ENCODE results near the gene ARIH1. TPM values are rescaled to one million over a fixed set of nuclear protein-coding genes. Genes with fewer than 3 reads are reported as not detected.

The ARIH1 gene
- total and polyA plus RNA-seq, 2 donors (not counting 3 experiments of a cell fraction or from before 2014, with no cell fraction given) = 25.1 to 144 TPM

DNA sequence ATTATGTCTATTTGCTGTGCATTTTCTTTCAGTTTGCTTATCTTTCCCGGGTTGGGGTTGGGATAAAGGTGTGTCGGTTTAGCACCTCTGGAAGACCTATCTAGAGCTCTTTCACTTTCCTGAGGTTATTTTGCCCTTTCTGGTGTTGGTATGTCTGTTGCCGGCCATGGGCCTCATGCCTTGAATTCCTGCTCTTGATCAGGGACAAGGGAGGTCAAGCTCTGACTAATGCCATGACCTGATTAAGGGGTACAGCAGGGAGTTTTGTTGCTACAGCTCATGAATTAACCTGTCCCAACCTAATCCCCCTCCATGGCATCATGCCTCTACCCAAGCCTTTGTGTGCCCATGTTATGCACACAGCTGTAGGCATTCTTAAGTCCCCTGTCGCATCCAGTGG, 109.9 kb downstream of the ARIH1 start:
- ChIA-PET CTCF (interaction anchor here (0.6 to 4.5 kb wide), 3 partner anchors 16 to 271 kb away, joined by 3 to 31 read pairs (median 4); no protein-coding TSS in a partner anchor), POLR2A (no interaction called here)
- Histone ChIP-seq H3K9me3 (replicated peaks; ENCODE audit: control insufficient read depth, insufficient read depth, low read length) (no peaks in the 10 kb centered on the region), H3K27ac (ENCODE audit: insufficient read depth, low read depth, low read length) (no peak overlapping the region), H2AFZ (ENCODE audit: low read depth, low read length) (no peak overlapping the region), H3K4me3 (replicated peaks in 1 of 3; ENCODE audit: insufficient read depth in 1 of 3, low read depth in 1 of 3, low read length in 3 of 3) (no peak overlapping the region), H3K4me2 (ENCODE audit: insufficient read depth, low read length) (no peak overlapping the region), H3K9ac (replicated peaks; ENCODE audit: extremely low read depth, insufficient read depth, low read length) (no peak overlapping the region), H3K36me3 (ENCODE audit: control insufficient read depth in 2 of 2, extremely low read depth in 1 of 2, insufficient read depth in 2 of 2, low read length in 2 of 2) (peaks cover 14 to 16% of the 10 kb centered on the region in 2 experiments), H4K20me1 (replicated peaks; ENCODE audit: control insufficient read depth, extremely low read depth, insufficient read depth, low read length) (no peaks in the 10 kb centered on the region), H3K9me1 (replicated peaks; ENCODE audit: control insufficient read depth, extremely low read depth, insufficient read depth, low read length) (no peaks in the 10 kb centered on the region), H3K27me3 (ENCODE audit: control insufficient read depth in 2 of 2, insufficient read depth in 2 of 2, low read length in 2 of 2) (no peaks in the 10 kb centered on the region), H3K4me1 (ENCODE audit: control insufficient read depth, extremely low read depth, insufficient read depth, low read length) (no peaks in the 10 kb centered on the region), H3K79me2 (ENCODE audit: control insufficient read depth, insufficient read depth, low read length) (no peaks in the 10 kb centered on the region)
- BruUV-seq (replicated peaks) = no TSS peak
- no peak for TF ChIP-seq GATA2 (IDR thresholded peaks at IDR 0.05; ENCODE audit: insufficient read depth, insufficient read length, low read depth, low read length)
- no peak for DNase-seq (ENCODE audit: low read depth, low spot score)
- dilution Hi-C loops (cut with MboI; ENCODE audit: extremely low pct_ligation_motif_present, low sequenced_read_pairs) (no loop called here), intact Hi-C loops (cut with micrococcal nuclease) (no loop called here)
- FAIRE-seq = no peak

DNA sequence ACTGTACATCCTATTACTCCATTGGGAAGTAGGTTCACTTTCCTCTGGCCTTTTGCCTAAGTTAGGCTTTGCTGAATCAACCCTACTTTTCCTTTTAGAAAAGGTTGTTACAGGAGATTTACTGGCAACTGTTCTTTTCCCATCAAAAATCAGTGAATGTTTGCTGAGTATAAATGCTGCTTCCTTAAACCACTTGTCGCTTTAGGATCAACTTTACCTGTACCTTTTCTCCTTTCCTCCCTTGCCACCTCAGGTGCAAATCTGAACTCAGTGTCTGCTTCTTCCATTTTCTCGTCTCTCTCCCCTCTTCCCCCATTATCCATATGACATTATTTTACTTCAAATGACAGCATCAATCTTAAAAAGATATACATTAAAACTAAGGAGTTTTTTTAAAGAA, 110.9 kb downstream of the ARIH1 start:
- Histone ChIP-seq H3K27me3 (ENCODE audit: control insufficient read depth in 2 of 2, insufficient read depth in 2 of 2, low read length in 2 of 2) (no peaks in the 10 kb centered on the region), H3K4me2 (ENCODE audit: insufficient read depth, low read length) (no peak overlapping the region), H3K4me3 (replicated peaks in 1 of 3; ENCODE audit: insufficient read depth in 1 of 3, low read depth in 1 of 3, low read length in 3 of 3) (no peak overlapping the region), H3K9ac (replicated peaks; ENCODE audit: extremely low read depth, insufficient read depth, low read length) (no peak overlapping the region), H4K20me1 (replicated peaks; ENCODE audit: control insufficient read depth, extremely low read depth, insufficient read depth, low read length) (no peaks in the 10 kb centered on the region), H3K36me3 (ENCODE audit: control insufficient read depth in 2 of 2, extremely low read depth in 1 of 2, insufficient read depth in 2 of 2, low read length in 2 of 2) (peaks cover 14 to 16% of the 10 kb centered on the region in 2 experiments), H3K27ac (ENCODE audit: insufficient read depth, low read depth, low read length) (no peak overlapping the region), H3K79me2 (ENCODE audit: control insufficient read depth, insufficient read depth, low read length) (no peaks in the 10 kb centered on the region), H3K4me1 (ENCODE audit: control insufficient read depth, extremely low read depth, insufficient read depth, low read length) (no peaks in the 10 kb centered on the region), H2AFZ (ENCODE audit: low read depth, low read length) (no peak overlapping the region), H3K9me3 (replicated peaks; ENCODE audit: control insufficient read depth, insufficient read depth, low read length) (no peaks in the 10 kb centered on the region), H3K9me1 (replicated peaks; ENCODE audit: control insufficient read depth, extremely low read depth, insufficient read depth, low read length) (no peaks in the 10 kb centered on the region)
- ChIA-PET POLR2A (no interaction called here), CTCF (interaction anchor here (1.2 to 4.5 kb wide), 5 partner anchors 15 to 272 kb away, joined by 4 to 31 read pairs (median 9); partner anchors contain the start of gene ARIH1)
- dilution Hi-C loops (cut with MboI; ENCODE audit: extremely low pct_ligation_motif_present, low sequenced_read_pairs) (no loop called here), intact Hi-C loops (cut with micrococcal nuclease) (no loop called here)
- BruUV-seq (replicated peaks) = no TSS peak
- FAIRE-seq (no peak), DNase-seq (ENCODE audit: low read depth, low spot score) (no peak)
- no peak for TF ChIP-seq MYC (IDR thresholded peaks at IDR 0.05; ENCODE audit: low read depth, low read length)
- TF ChIP-seq, protein P1, sequence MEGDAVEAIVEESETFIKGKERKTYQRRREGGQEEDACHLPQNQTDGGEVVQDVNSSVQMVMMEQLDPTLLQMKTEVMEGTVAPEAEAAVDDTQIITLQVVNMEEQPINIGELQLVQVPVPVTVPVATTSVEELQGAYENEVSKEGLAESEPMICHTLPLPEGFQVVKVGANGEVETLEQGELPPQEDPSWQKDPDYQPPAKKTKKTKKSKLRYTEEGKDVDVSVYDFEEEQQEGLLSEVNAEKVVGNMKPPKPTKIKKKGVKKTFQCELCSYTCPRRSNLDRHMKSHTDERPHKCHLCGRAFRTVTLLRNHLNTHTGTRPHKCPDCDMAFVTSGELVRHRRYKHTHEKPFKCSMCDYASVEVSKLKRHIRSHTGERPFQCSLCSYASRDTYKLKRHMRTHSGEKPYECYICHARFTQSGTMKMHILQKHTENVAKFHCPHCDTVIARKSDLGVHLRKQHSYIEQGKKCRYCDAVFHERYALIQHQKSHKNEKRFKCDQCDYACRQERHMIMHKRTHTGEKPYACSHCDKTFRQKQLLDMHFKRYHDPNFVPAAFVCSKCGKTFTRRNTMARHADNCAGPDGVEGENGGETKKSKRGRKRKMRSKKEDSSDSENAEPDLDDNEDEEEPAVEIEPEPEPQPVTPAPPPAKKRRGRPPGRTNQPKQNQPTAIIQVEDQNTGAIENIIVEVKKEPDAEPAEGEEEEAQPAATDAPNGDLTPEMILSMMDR (IDR thresholded peaks at IDR 0.05; ENCODE audit: extremely low read depth in 1 of 2, insufficient read depth in 1 of 2, low read depth in 1 of 2, low read length in 2 of 2) = no peak
- TF ChIP-seq POLR2A (IDR thresholded peaks at IDR 0.05; ENCODE audit: low read depth, low read length) = no peak
- TF ChIP-seq EZH2 (IDR thresholded peaks at IDR 0.05; ENCODE audit: borderline replicate concordance, low read depth, low read length, severe bottlenecking) = no peak
- TF ChIP-seq, protein P2, sequence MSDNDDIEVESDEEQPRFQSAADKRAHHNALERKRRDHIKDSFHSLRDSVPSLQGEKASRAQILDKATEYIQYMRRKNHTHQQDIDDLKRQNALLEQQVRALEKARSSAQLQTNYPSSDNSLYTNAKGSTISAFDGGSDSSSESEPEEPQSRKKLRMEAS (IDR thresholded peaks at IDR 0.05; ENCODE audit: insufficient read depth, insufficient read length) = no peak
- no peak for TF ChIP-seq JUN (IDR thresholded peaks at IDR 0.05; ENCODE audit: borderline replicate concordance, insufficient read depth, insufficient read length, low read depth)
- TF ChIP-seq GATA2 (IDR thresholded peaks at IDR 0.05; ENCODE audit: insufficient read depth, insufficient read length, low read depth, low read length) = no peak
- no peak for TF ChIP-seq POLR2AphosphoS5 (IDR thresholded peaks at IDR 0.05; ENCODE audit: insufficient read depth, low read depth, low read length)
- TF ChIP-seq FOS (IDR thresholded peaks at IDR 0.05; ENCODE audit: borderline replicate concordance, insufficient read depth, low read length) = no peak

All from endothelial cell of umbilical vein (primary cell).